ENCODE measurements around the gene EDAR. TPM values are rescaled to one million over a fixed set of nuclear protein-coding genes. Genes with fewer than 3 reads are reported as not detected.

The EDAR gene
- total and polyA plus RNA-seq, 9 of the 15 experiments (the other 6 are each of a cell fraction or from before 2014, with no cell fraction given), result 0.01 TPM; not detected in 8

DNA sequence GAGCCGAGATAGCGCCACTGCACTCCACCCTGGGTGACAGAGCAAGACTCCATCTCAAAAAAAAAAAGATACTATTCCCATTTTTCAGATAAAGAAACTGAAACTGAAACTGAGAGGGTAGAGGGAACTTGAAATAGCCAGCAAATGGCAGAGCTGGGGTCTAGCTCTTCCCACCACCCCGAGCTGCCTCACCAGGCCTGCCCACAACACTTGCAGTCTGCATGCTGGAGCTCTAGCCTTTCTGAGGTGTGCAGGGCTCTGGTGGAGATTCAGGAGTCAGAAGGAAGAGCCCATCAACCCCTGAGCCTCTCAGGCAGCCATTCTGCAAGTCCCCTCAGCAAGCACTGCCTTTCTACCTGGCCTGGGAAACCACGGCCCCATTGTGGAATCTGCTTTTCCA lies 14.3 kb downstream of the EDAR start:
- WGBS (ENCODE audit: insufficient coverage, low coverage, missing lambda C conversion rate), result 11% methylated on average over 4 of the region's 4 CpGs
- intact Hi-C loops (cut with micrococcal nuclease) (no loop called here), in situ Hi-C loops (cut with MboI) (no loop called here)
- ChIA-PET CTCF (ENCODE audit: low intra/inter-chr PET ratio) (no interaction called here), POLR2A (interaction anchor here (1.0 kb wide), 1 partner anchor 10 kb away, joined by 3 read pairs; no protein-coding TSS in a partner anchor)
- FAIRE-seq (no peak), ATAC-seq (peak; percentile 13; the same call in 2 of the 3 replicates), DNase-seq (ENCODE audit: extremely low read depth in 1 of 4, low spot score in 3 of 4) (no peak)
- Histone ChIP-seq H3K79me2 (ENCODE audit: control insufficient read depth, insufficient read depth, low read length) (no peaks in the 10 kb centered on the region), H3K27ac (ENCODE audit: extremely low read depth, low read depth, low read length) (no peak overlapping the region), H3K9ac (ENCODE audit: insufficient read depth in 1 of 2, low read depth in 2 of 2, low read length in 2 of 2) (no peak overlapping the region), H3K4me2 (ENCODE audit: insufficient read depth, low read length) (no peak overlapping the region; the same call in 1 of the 2 replicates), H3K4me3 (no peak overlapping the region), H3K9me3 (replicated peaks; ENCODE audit: control insufficient read depth, insufficient read depth, low read depth, low read length) (no peaks in the 10 kb centered on the region), H3K27me3 (ENCODE audit: control insufficient read depth in 2 of 2, insufficient read depth in 2 of 2, low read length in 2 of 2) (peaks cover 34 to 84% of the 10 kb centered on the region in 2 experiments), H2AFZ (ENCODE audit: low read depth, low read length) (no peak overlapping the region), H3K9me1 (ENCODE audit: control insufficient read depth, insufficient read depth, low read length) (peaks cover 6% of the 10 kb centered on the region), H3K4me1 (replicated peaks in 1 of 2; ENCODE audit: control insufficient read depth in 2 of 2, insufficient read depth in 2 of 2, low read length in 2 of 2) (no peaks in the 10 kb centered on the region; a peak in 1 of 5 replicates), H4K20me1 (replicated peaks; ENCODE audit: control insufficient read depth, insufficient read depth, low read length) (no peaks in the 10 kb centered on the region), H3K36me3 (ENCODE audit: control insufficient read depth, insufficient read depth, low read length) (no peaks in the 10 kb centered on the region)
- BruUV-seq (replicated peaks), result no TSS peak
- no peak for TF ChIP-seq MTA1 (IDR thresholded peaks at IDR 0.05; ENCODE audit: borderline replicate concordance)
- TF ChIP-seq CEBPG (CRISPR knock-in tag; IDR thresholded peaks at IDR 0.05), result no peak
- no peak for TF ChIP-seq CEBPG (tag; conservative IDR thresholded peaks at IDR 0.05 in 1 of 2, IDR thresholded peaks at IDR 0.05 in 1 of 2)
- TF ChIP-seq, protein P1, sequence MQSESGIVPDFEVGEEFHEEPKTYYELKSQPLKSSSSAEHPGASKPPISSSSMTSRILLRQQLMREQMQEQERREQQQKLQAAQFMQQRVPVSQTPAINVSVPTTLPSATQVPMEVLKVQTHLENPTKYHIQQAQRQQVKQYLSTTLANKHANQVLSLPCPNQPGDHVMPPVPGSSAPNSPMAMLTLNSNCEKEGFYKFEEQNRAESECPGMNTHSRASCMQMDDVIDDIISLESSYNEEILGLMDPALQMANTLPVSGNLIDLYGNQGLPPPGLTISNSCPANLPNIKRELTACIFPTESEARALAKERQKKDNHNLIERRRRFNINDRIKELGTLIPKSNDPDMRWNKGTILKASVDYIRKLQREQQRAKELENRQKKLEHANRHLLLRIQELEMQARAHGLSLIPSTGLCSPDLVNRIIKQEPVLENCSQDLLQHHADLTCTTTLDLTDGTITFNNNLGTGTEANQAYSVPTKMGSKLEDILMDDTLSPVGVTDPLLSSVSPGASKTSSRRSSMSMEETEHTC (IDR thresholded peaks at IDR 0.05), result no peak
- TF ChIP-seq SMAD3 (CRISPR knock-in tag; conservative IDR thresholded peaks at IDR 0.05), result no peak
- no peak for TF ChIP-seq PRPF4 (IDR thresholded peaks at IDR 0.05; ENCODE audit: insufficient read depth, low read depth, low read length, poor library complexity, severe bottlenecking)

Data from K562 (cell line).